ENCODE measurements around the gene PIPOX.

The PIPOX gene

DNA sequence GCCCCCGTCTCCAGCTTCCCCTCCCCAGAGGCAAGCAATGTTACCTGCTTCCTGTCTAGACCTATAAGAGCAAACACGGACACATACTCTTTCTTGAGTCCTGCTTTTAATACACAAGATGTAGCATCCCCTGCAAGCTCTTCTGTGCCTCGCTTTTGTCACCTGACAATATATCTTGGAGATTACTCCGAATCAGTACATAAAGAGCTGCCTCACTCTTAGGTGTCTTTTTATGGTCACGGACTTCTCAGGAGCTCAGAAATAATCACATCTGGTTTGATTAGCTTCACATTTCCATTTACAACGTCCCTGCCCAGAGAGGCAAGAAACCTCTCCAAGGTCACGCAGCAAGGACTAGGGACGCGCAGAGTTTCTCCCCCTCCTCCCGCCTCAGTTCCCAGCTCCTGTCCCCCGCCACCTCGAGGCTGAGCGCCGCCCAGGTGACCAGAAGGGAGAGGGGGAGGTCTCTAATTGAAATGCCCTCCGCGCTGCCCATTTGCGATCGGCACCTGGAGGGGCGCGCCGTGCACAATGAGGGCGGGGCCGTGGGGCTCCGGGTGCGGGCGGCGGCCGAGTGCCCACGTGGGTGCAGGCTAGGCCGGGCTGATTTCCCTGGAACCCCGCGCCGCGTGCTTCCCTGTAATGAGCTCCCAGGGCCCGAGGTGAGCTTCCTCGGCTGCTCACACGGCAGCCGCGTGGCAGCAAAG lies 23.3 kb upstream of the PIPOX start:
- DNase-seq (ENCODE audit: low spot score): no peak

GRCh38 chr17:29020576-29020975 lies 22.4 kb upstream of the PIPOX start:
- no peak for DNase-seq (ENCODE audit: low spot score)

- no peak for DNase-seq (ENCODE audit: low spot score)
Observed at GRCh38 chr17:29021226-29021625, 21.7 kb upstream of the PIPOX start.

GRCh38 chr17:29022074-29022473 lies 20.9 kb upstream of the PIPOX start:
- DNase-seq (ENCODE audit: low spot score): no peak

DNA sequence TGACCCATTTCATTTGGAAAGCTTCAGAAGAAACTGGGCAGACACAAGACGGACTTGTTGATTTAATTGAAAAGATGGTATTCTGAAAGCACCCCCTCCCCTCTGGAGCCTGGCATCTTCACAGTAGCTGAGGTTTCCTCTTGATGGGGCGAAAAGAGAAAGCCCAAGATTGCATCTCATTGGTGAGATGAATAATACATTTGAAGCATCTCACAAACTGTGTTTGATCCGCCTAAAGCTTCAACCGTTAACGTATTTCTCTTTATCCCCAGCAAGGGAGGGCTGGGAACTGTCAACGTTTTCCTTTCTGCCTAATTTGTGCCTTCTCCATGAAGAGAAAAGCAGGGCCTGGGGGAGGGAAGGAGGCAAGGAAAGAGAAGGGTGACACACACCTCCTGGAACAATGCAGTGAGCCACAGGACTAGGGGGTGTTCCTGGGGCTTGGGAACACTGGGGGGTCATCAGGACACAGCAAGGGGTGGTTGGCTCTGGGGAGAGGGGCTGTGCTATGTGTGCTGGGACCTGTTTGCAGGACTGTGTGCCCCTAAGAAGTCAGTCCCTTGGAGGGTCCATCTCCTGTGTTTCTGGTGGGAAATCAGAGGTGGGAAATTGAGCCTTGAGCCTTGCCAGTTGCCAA lies 18.5 kb upstream of the PIPOX start:
- no peak for DNase-seq (ENCODE audit: low spot score)

GRCh38 chr17:29031488-29031887 lies 11.5 kb upstream of the PIPOX start:
- no peak for DNase-seq (ENCODE audit: low spot score)

GRCh38 chr17:29032013-29032856 lies 10.7 kb upstream of the PIPOX start:
- no peak for DNase-seq (ENCODE audit: low spot score)

DNA sequence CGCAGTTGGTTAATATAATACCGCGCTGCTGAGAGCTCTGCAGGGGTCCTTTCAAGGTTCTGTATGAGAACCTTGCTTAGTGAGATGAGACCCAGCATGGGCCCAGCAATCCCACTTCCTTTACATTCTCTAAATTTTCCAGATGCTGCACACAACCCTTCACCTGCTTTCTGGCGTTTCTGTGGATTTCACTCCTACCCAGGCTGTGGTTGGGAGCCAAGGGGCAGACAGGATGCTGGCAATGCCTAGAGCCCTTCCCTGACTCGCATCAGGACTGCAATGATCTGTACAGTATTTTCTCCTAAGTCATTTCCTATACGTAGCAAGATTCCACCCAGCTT lies 10.1 kb upstream of the PIPOX start:
- no peak for DNase-seq (ENCODE audit: low spot score)

- no peak for DNase-seq (ENCODE audit: low spot score)
Observed at GRCh38 chr17:29034510-29034909, 8.4 kb upstream of the PIPOX start.

DNA sequence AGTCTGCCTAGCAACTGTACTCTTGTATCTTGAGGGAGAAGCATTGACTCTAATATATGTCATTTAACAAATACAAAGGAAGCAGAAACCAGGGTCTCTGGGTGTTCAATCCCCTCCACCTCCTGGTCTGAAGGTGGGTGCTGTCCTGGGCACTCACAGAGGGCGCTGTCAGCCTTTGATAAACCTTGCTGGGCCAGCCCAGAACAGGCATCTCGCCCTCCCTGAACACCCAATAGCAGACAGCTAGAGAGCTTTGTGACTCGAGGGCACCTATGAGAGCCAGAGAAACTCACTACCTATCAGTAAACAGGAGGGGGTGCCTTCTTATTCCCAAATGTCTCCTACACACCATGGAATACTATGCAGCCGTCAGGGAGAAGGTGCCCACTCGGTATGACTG lies 6.4 kb upstream of the PIPOX start:
- DNase-seq (ENCODE audit: low spot score): no peak

DNA sequence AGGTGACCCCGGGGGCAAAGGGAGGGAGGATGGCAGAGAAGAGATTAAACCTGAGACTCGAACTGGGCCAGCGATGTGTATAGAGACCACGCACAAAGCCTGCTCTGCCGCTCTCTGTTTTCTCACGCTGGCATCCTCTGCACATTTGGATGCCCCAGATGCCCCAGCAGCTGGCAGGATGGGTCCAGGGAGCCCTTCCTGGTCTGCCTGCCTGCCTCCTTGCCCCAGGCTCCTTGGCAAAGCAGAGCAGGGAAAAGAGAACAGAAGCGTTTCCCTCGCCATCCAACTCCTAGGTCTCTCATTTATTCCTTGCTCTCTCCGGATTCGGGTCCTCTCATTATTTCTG lies 5.2 kb upstream of the PIPOX start:
- DNase-seq (ENCODE audit: low spot score): no peak

- no peak for DNase-seq (ENCODE audit: low spot score)
Observed at GRCh38 chr17:29038085-29038795, 4.7 kb upstream of the PIPOX start.

DNA sequence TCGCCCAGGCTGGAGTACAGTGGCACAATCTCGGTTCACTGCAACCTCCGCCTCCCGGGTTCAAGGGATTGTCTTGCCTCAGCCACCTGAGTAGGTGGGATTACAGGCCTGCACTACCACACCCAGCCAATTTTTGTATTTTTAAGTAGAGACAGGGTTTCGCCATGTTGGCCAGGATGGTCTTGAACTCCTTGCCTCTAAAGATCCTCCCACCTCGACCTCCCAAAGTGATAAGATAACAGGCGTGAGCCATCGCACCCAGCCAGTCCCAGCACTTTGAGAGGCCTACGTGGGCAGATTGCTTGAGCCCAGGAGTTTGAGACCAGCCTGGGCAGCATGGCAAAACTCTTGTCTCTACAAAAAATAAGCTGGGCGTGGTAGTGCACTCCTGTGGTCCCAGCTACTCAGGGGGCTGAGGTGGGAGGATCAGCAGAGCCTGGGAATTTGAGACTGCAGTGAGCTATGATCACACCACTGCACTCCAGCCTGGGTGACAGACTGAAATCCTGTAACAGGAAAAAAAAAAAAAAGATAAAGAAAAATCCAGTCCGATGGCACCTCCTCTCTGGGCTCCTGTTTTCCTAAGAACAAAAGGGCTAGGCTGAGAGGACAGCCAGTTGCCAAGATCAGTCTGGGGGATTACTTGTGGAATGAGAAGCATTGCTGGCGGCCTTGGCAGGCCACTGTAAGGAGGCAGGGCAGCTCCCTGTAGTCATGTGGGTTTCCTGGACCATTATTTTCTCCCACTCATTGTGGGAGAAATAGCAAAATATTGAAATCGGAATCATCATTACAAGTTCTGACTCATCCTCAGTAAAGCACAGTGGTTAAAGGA lies 3.0 kb upstream of the PIPOX start:
- DNase-seq (ENCODE audit: low spot score): no peak

DNA sequence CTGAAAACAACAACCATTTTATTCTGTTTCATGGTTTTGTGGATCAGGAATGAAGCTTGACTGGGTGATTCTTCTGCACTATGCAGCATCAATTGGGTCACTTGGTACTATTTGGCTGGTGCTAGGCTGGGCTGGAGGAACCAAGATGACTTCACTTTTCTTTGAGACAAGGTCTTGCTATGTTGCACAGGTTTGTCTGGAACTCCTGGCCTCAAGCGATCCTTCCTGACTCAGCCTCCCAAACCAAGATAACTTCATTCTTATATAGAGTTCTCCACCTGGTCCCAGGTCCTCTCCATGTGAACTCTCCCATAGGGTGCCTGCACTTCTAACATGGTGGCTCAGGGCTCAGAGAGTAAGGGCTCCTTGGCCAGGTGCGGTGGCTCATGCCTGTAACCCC lies 1.9 kb upstream of the PIPOX start:
- DNase-seq (ENCODE audit: low spot score): no peak

DNA sequence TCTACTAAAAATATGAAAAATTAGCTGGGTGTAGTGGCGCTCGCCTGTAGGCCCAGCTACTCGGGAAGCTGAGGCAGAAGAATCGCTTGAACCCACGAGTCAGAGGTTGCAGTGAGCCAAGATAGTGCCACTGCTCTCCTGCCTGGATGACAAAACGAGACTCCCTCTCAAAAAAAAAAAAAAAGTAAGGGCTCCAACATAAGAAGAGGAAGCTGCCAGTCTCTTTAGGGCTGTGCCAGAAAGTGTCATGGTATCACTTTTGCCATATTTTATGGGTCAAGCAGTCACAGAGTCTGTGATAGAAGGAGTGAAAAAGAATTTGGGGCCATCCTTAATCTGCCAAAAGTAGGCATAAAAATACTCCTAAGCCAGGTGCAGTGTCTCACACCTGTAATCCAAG lies 1.4 kb upstream of the PIPOX start:
- no peak for DNase-seq (ENCODE audit: low spot score)

DNA sequence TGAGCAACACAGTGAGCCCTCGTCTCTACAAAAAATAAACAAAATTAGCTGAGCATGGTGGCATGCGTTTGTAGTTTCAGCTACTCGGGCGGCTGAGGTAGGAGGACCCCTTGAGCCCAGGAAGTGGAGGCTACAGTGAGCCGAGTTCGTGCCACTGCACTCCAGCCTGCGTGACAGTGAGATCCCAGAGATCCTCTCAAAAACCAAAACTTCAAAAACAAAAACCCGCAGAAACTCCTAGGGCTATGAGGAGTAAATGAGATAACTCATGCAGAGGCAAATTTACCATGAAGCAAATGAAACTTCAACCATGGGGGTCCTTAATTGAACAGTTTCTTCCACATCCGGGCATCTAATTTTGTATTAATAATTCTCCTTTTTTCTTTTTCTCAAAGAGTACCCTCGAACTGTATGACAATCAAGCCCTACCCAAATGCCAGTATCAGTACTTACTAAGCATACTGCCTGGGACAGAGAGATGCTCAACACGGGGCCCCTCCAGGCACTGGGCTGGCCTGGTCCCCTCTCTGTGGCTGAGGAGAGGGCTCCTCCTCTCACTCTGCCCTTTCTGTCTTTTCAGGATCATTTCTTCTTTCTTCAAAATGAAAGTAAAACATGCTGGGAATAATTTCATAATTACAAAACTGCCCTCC lies 789 bp upstream of the PIPOX start:
- no peak for DNase-seq (ENCODE audit: low spot score)

- no peak for DNase-seq (ENCODE audit: low spot score)
Observed at GRCh38 chr17:29043539-29044145, 701 bp downstream of the PIPOX start.

GRCh38 chr17:29045026-29045425 lies 2.1 kb downstream of the PIPOX start:
- DNase-seq (ENCODE audit: low spot score): no peak

- DNase-seq (ENCODE audit: low spot score): no peak
Observed at GRCh38 chr17:29045734-29046472, 3.0 kb downstream of the PIPOX start.

DNA sequence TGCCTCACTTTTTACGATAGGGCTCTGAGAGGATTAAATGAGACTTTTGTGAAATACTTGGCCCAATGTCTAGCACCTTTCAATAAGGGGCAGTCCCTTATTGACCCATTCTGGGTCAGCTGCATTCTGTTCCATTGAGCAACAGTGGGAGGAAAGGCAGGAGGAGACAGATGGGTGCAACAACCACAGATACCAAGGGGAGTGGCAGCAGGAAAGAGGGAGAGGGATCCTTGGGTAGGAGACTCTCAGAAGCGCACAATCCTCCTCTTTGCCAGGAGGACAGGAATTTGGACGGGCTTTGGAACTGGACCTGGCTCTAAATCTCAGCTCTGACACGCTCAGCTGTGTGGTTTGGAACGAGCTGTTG lies 3.5 kb downstream of the PIPOX start:
- no peak for DNase-seq (ENCODE audit: low spot score)
